Measurements from ENCODE around the gene AQP7.

DNA sequence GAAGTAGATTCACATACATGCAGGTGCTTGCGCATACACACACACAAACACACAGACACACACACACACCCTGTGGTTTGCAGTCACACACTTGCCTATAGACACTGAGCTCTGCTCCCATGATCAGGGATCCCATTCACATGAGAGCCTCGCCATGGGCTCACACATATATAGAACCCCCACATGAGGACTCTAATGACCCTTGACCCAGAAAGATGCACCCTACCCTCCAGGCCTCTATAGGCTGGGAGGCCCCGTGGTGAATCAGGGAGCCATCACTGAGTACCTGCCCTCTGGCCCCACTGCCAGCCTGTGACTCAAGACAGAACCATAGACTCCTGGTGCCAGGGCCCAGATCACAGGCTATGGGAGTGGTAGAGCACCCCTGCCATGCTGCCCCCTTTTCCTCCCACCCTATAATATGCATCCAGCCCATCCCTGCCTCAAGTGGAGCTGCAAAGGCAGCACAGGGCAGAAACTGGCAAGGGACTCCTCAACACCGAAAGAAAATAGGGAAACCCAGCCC lies 48.3 kb upstream of the AQP7 start:
- TF ChIP-seq, protein P1, sequence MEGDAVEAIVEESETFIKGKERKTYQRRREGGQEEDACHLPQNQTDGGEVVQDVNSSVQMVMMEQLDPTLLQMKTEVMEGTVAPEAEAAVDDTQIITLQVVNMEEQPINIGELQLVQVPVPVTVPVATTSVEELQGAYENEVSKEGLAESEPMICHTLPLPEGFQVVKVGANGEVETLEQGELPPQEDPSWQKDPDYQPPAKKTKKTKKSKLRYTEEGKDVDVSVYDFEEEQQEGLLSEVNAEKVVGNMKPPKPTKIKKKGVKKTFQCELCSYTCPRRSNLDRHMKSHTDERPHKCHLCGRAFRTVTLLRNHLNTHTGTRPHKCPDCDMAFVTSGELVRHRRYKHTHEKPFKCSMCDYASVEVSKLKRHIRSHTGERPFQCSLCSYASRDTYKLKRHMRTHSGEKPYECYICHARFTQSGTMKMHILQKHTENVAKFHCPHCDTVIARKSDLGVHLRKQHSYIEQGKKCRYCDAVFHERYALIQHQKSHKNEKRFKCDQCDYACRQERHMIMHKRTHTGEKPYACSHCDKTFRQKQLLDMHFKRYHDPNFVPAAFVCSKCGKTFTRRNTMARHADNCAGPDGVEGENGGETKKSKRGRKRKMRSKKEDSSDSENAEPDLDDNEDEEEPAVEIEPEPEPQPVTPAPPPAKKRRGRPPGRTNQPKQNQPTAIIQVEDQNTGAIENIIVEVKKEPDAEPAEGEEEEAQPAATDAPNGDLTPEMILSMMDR (IDR thresholded peaks at IDR 0.05; ENCODE audit: low read depth, low read length), result no peak
- TF ChIP-seq EZH2phosphoT487 (IDR thresholded peaks at IDR 0.05; ENCODE audit: low read depth), result no peak
